Epidermal melanocyte (primary cell): ENCODE measurements around the gene GBP1.
"Not testable (repeated sequence)": the region's sequence is repeated elsewhere in the genome, so short reads cannot be mapped to it uniquely, and the experiment has no call there.

Experiments used
- DNase-seq: peaks from one replicate; pipeline ENCODE4 v3.0.0; 2011; ENCODE audit warnings: low spot score; ENCODE audit not compliant: insufficient read length

Gene GBP1

GRCh38 chr1:89022167-89022959, 42.6 kb downstream of the GBP1 start, which contains the start of gene GBP3:
GBP3 (minus strand) TSS chr1:89022866; CDS start chr1:89020721, 2,145 bp downstream.
- peak; percentile 38 for DNase-seq

GRCh38 chr1:89018318-89018717, 46.7 kb downstream of the GBP1 start:
- not testable (repeated sequence) for DNase-seq

- DNase-seq, result no peak
These were observed 56.5 kb downstream of the GBP1 start for GRCh38 chr1:89008511-89008910.

GRCh38 chr1:89005286-89006151, 59.5 kb downstream of the GBP1 start:
- no peak for DNase-seq
